PC-9 (cell line): ENCODE results near the gene TEN1.

Experiments
- EZH2 ChIP-seq: fragments of 200-600 bp; sonication (generic); IDR thresholded peaks from 2 replicates; pipeline ENCODE4 v1.8.0; 2017; ENCODE audit warnings: antibody characterized with exemption, low read depth
- TF ChIP-seq, protein P1 (sequence below): fragments of 200-600 bp; sonication (generic); conservative IDR thresholded peaks from 2 replicates; pipeline ENCODE4 v1.6.1; 2017; ENCODE audit warnings: mixed run types, antibody characterized with exemption, mild to moderate bottlenecking, moderate library complexity

GRCh38 chr17:76032780-76033108 lies 53.7 kb downstream of the TEN1 start:
- no peak for TF ChIP-seq EZH2
- TF ChIP-seq, protein P1, sequence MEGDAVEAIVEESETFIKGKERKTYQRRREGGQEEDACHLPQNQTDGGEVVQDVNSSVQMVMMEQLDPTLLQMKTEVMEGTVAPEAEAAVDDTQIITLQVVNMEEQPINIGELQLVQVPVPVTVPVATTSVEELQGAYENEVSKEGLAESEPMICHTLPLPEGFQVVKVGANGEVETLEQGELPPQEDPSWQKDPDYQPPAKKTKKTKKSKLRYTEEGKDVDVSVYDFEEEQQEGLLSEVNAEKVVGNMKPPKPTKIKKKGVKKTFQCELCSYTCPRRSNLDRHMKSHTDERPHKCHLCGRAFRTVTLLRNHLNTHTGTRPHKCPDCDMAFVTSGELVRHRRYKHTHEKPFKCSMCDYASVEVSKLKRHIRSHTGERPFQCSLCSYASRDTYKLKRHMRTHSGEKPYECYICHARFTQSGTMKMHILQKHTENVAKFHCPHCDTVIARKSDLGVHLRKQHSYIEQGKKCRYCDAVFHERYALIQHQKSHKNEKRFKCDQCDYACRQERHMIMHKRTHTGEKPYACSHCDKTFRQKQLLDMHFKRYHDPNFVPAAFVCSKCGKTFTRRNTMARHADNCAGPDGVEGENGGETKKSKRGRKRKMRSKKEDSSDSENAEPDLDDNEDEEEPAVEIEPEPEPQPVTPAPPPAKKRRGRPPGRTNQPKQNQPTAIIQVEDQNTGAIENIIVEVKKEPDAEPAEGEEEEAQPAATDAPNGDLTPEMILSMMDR: no peak
